HG03469 (cell line): Measurements from ENCODE around the gene CASKIN1.
"Not testable (repeated sequence)": the region's sequence is repeated elsewhere in the genome, so short reads cannot be mapped to it uniquely, and the experiment has no call there.

Experiments used
- ATAC-seq: cut with Tn5 transposase; IDR thresholded peaks from one replicate; pipeline ENCODE4 v1.9.1; 2021; ENCODE audit warnings: mild to moderate bottlenecking, moderate library complexity, moderate number of reproducible peaks; ENCODE audit not compliant: unreplicated experiment

CASKIN1 gene

GRCh38 chr16:2142942-2143877, 53.2 kb downstream of the CASKIN1 start:
- ATAC-seq = no peak

- ATAC-seq = not testable (repeated sequence)
Measured at GRCh38 chr16:2135770-2136490, 60.5 kb downstream of the CASKIN1 start, which contains the start of gene PKD1. Gene PKD1, minus strand, starts transcription at chr16:2135898. Its CDS starts 209 bp downstream, at chr16:2135689.

DNA sequence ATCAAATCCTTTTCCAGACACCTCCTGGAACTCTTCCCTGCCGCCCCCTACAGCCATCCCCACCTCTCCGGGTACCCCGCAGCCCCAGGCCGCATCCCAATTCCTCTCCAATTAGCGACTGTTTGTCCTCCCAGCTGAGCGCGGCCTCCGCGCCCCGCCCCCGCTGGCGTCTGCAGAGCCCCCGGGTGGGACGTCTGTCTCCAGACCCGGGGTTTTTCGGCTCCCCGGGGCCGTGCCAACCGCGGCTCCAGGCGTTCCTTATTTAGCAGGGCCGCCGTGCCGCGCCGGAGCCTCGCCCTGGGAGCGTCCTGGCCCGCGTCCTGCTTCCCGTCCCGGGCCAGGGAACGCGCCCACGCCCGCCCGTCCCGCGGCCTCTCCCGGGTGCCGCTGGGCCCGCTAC, 61.3 kb downstream of the CASKIN1 start:
- not testable (repeated sequence) for ATAC-seq

GRCh38 chr16:2133797-2134196, 62.6 kb downstream of the CASKIN1 start:
- ATAC-seq = not testable (repeated sequence)

DNA sequence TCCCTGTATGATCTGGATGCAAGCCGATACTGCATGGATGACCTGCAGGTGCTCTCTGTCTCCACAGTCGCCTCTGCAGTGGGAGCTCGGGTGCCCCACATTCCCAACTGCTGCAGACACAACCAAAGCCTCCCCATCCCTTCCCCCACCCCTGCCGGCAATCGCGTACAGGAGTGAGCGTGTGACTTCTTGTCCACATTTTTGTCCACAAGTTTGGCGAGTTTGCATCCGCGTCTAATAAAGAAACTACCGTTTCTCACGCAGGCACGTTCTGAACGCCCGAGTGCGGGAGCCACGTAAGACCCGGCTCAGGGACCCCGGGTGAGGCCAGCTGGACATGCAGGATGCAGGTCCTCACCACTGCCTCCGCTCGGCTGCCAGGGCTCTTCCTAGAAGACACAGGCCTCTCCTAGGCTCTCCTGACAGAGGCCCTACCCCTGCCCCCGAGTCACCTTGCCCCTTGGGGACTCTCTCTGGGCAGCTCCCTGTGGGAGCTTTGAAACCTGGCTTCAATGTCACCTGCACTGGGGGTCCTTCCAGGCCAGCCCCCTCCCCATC, 66.4 kb downstream of the CASKIN1 start:
- ATAC-seq = not testable (repeated sequence)

DNA sequence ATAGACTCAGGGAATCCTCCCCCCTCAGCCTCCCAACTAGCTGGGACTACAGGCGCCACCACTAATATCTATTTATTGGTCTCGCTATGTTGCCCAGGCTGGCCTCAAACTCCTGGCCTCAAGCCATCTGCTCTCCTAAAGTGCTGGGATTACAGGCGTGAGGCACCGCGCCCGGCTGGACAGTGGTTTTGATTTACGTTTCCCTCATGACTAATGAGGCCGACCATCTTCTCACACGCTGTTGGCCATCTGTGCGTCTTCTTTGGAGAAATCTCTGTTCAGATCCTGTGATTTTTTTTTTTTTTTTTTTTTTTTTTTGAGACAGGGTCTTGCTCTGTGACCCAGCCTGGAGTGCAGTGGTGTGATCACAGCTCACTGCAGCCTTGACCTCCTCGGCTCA, 67.2 kb downstream of the CASKIN1 start:
- ATAC-seq = not testable (repeated sequence)

- ATAC-seq = not testable (repeated sequence)
Measured at GRCh38 chr16:2127630-2128280, 68.7 kb downstream of the CASKIN1 start.
